Activated B cell treated with CpG ODN at 0.5 μM for 24 hours (primary cell): ENCODE data around the gene MAP3K6. TPM values are rescaled to one million over a fixed set of nuclear protein-coding genes. Genes with fewer than 3 reads are reported as not detected.

Experiments used
- ATAC-seq: fragments of 200-7000 bp; cut with Tn5 transposase; one replicate; pipeline ENCODE4 v1.10.0; 2021; ENCODE audit warnings: low read depth, mild to moderate bottlenecking, moderate library complexity
- CTCF ChIA-PET: fragments of 350-600 bp; sonication (Branson Sonifier 250); formaldehyde crosslinking; loops from one replicate; lab custom pipeline; 2021; ENCODE audit warnings: antibody characterized with exemption; lab: Charles Lee
- POLR2A ChIA-PET: fragments of 350-600 bp; sonication (Branson Sonifier 250); formaldehyde crosslinking; loops from one replicate; lab custom pipeline; 2021; ENCODE audit warnings: antibody characterized with exemption; lab: Charles Lee
- DNase-seq: peaks from one replicate; pipeline ENCODE4 v3.0.0; 2022
- H3K27ac Mint-ChIP-seq: one replicate; pipeline ENCODE4 v1.8.0; 2020; ENCODE audit warnings: mixed read lengths
- H3K27me3 Mint-ChIP-seq: one replicate; pipeline ENCODE4 v1.8.0; 2021; ENCODE audit warnings: mixed read lengths
- H3K36me3 Mint-ChIP-seq: one replicate; pipeline ENCODE4 v1.8.0; 2021; ENCODE audit warnings: low read depth, mixed read lengths
- H3K4me1 Mint-ChIP-seq: one replicate; pipeline ENCODE4 v1.8.0; 2021; ENCODE audit warnings: mixed read lengths
- H3K4me3 Mint-ChIP-seq: one replicate; pipeline ENCODE4 v1.8.0; 2020; ENCODE audit warnings: mild to moderate bottlenecking, mixed read lengths
- H3K9me3 Mint-ChIP-seq: one replicate; pipeline ENCODE4 v1.8.0; 2020; ENCODE audit warnings: mixed read lengths
- CTCF ChIP-seq: fragments of 200-600 bp; IDR thresholded peaks from one replicate; pipeline ENCODE4 v1.8.0; 2022; ENCODE audit warnings: antibody characterized with exemption, mild to moderate bottlenecking
- intact Hi-C: fragments of 100-400 bp; cut with micrococcal nuclease; formaldehyde crosslinking; loops from one replicate; pipeline ENCODE4 v1.15.1; 2024
- total RNA-seq: library from RNA; stranded (reverse); gene quantifications from 2 replicates; pipeline ENCODE4 v1.2.3, GENCODE V29; 2022

MAP3K6 gene
- total RNA-seq, 1 donor from 2014 or later: 4.6 TPM

GRCh38 chr1:27368869-27369582 lies 2.3 kb upstream of the MAP3K6 start:
- Mint-ChIP-seq H3K27ac (peak overlapping the region; percentile 81), H3K4me3 (peak overlapping the region; percentile 32), H3K36me3 (no peaks in the 10 kb centered on the region), H3K9me3 (no peaks in the 10 kb centered on the region), H3K4me1 (peaks cover 70% of the 10 kb centered on the region), H3K27me3 (no peaks in the 10 kb centered on the region)
- no peak for TF ChIP-seq CTCF
- ATAC-seq (no peak), DNase-seq (no peak)
- ChIA-PET CTCF (interaction anchor here (0.7 to 2.2 kb wide), 3 partner anchors 12 to 200 kb away, joined by 3 to 11 read pairs (median 3); no protein-coding TSS in a partner anchor), POLR2A (interaction anchor here (0.7 kb wide), 1 partner anchor 23 kb away, joined by 6 read pairs; no protein-coding TSS in a partner anchor)
- intact Hi-C loops: loop anchor here (1.0 to 10.0 kb wide), 2 partner anchors 9 to 1084 kb away; partner anchors contain the start of gene SH3BGRL3

GRCh38 chr1:27367160-27367650 lies 444 bp upstream of the MAP3K6 start:
- Mint-ChIP-seq H3K27me3 (no peaks in the 10 kb centered on the region), H3K4me3 (peak overlapping the region; percentile 61), H3K4me1 (peaks cover 66% of the 10 kb centered on the region), H3K27ac (no peak overlapping the region), H3K36me3 (no peaks in the 10 kb centered on the region), H3K9me3 (no peaks in the 10 kb centered on the region)
- ATAC-seq: no peak
- no peak for TF ChIP-seq CTCF
- no peak for DNase-seq
- POLR2A ChIA-PET: interaction anchor here (2.3 to 3.6 kb wide), 3 partner anchors 11 to 44 kb away, joined by 9 to 22 read pairs (median 16); partner anchors contain the start of genes SYTL1 and TMEM222
- intact Hi-C loops: loop anchor here (10.0 kb wide), 1 partner anchor 1082 kb away; the partner anchor contains the start of gene SH3BGRL3
- CTCF ChIA-PET: interaction anchor here (1.3 to 2.5 kb wide), 9 partner anchors 9 to 66 kb away, joined by 4 to 24 read pairs (median 6); no protein-coding TSS in a partner anchor

- no peaks in the 10 kb centered on the region for H3K36me3 Mint-ChIP-seq
- no peak for TF ChIP-seq CTCF
- intact Hi-C loops: loop anchor here (10.0 kb wide), 1 partner anchor 1081 kb away; the partner anchor contains the start of gene SH3BGRL3
- H3K27me3 Mint-ChIP-seq: no peaks in the 10 kb centered on the region
- no peaks in the 10 kb centered on the region for H3K9me3 Mint-ChIP-seq
- ChIA-PET CTCF (interaction anchor here (0.9 to 2.5 kb wide), 14 partner anchors 8 to 321 kb away, joined by 3 to 24 read pairs (median 4); partner anchors contain the start of gene AHDC1), POLR2A (interaction anchor here (0.6 to 3.6 kb wide), 14 partner anchors 10 to 670 kb away, joined by 3 to 22 read pairs (median 4); partner anchors contain the start of genes AHDC1, SYTL1 and TMEM222)
- peaks cover 56% of the 10 kb centered on the region for H3K4me1 Mint-ChIP-seq
- peak; percentile 59 for DNase-seq
- peak; percentile 43 for ATAC-seq
- H3K27ac Mint-ChIP-seq: peak overlapping the region; percentile 68
- H3K4me3 Mint-ChIP-seq: peak overlapping the region; percentile 91
Observed at GRCh38 chr1:27366113-27366410, 699 bp downstream of the MAP3K6 start.

GRCh38 chr1:27365372-27366112 lies 1.2 kb downstream of the MAP3K6 start:
- Mint-ChIP-seq H3K27me3 (no peaks in the 10 kb centered on the region), H3K27ac (peak overlapping the region; percentile 68), H3K9me3 (no peaks in the 10 kb centered on the region), H3K4me1 (peaks cover 55% of the 10 kb centered on the region), H3K36me3 (no peaks in the 10 kb centered on the region), H3K4me3 (peak overlapping the region; percentile 91)
- ATAC-seq (peak; percentile 71), DNase-seq (peak; percentile 68)
- ChIA-PET CTCF (interaction anchor here (0.9 to 2.5 kb wide), 14 partner anchors 8 to 321 kb away, joined by 3 to 24 read pairs (median 4); partner anchors contain the start of gene AHDC1), POLR2A (interaction anchor here (0.6 to 3.6 kb wide), 16 partner anchors 9 to 669 kb away, joined by 3 to 22 read pairs (median 4); partner anchors contain the start of genes AHDC1, CD164L2, SYTL1 and TMEM222)
- no peak for TF ChIP-seq CTCF
- intact Hi-C loops: loop anchor here (1.0 to 10.0 kb wide), 5 partner anchors 8 to 1081 kb away; partner anchors contain the start of genes GPR3, SH3BGRL3 and TMEM222
